HTERT RPE-1 (cell line): ENCODE results near the gene ING5.
"Not testable (repeated sequence)": the region's sequence is repeated elsewhere in the genome, so short reads cannot be mapped to it uniquely, and the experiment has no call there.

ENCODE experiments used
- in situ Hi-C: fragments of 300-500 bp; cut with MboI; formaldehyde crosslinking; loops from 4 replicates; pipeline ENCODE4 v1.14.3; 2020; ENCODE audit warnings: low sequenced_read_pairs

Gene ING5

DNA sequence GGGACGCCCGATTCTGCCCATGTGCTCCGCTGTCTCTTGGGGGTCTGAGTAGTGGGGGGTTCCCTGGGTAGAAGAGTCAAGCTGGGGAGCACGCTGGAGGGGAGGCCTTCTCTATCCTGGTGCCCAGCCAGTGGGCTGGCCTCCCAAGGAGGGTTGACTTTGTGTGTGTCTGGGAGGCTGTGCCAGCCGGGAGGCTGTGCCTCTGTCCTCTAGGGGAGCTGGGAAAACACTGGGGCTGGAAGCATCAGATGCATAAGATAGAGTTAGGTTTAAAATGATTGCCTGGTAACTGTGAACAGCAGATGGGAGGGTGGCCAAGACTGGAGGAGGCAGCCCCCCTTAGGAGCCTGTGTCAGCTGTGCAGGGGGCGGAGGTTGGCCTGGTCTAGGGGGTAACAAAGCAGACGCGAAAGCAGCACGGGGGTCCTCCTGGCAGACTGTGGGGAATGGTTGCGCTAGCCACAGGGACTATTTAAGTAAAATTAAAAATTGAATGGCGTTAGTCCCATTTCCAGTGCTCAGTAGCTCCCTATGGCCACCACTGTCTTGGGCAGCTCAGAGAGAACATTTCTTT, 1.3 kb downstream of the ING5 start:
- in situ Hi-C loops: no loop called here

DNA sequence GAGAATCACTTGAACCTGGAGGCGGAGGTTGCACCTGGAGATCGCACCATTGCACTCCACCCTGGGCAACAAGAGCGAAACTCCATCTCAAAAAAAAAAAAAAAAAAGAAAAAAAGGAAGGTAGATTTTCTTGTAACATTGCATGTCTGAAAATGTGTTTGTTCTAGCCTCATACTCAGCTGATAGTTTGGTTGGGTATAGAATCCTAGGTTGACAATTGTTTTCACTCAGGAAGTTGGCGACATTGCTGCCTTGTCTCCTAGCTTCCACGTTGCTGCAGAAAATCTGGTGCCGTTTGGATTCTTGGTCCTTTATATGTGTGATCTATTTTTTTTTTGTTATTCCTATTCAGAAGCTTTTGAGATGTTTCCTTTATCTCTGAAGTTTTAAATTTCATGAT, 4.7 kb downstream of the ING5 start:
- in situ Hi-C loops: no loop called here

DNA sequence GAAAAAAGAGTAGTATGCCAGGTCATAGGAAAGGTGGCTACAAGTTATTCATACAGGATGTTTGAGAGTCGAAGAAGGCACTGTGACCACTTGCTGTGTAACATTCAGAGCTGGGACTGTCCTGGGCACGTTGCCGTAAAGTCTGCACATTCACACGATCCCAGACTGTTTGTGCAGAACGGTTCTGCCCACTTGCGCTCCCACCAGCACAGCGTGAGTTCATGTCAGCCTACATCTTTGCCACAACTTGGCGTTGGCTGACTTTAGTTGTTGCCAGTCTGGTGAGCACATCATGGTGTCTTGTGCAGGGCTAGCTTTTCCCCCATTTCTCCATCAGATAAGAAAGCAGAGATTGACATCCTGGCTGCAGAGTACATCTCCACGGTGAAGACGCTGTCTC, 7.0 kb downstream of the ING5 start:
- in situ Hi-C loops: no loop called here

DNA sequence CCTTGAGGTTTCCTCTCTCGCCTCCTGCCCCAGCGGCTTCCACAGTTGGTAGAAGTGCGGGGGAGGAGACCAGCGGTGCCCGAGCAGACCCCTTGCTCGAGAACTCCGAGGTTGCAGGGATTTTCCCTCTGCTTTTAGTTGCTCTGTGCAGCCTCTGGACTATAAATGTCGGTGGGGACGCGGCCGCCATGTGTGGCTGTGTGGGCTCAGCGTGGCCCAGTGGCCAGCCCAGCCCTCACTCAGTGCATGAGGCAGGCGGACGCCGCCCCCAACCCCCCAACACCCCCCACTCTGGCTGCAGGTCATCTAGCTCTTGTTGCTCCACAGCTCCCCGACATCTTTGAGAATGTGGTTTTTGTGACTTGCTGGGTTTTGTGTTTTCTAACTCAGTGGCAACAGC, 17.3 kb downstream of the ING5 start:
- in situ Hi-C loops: no loop called here

DNA sequence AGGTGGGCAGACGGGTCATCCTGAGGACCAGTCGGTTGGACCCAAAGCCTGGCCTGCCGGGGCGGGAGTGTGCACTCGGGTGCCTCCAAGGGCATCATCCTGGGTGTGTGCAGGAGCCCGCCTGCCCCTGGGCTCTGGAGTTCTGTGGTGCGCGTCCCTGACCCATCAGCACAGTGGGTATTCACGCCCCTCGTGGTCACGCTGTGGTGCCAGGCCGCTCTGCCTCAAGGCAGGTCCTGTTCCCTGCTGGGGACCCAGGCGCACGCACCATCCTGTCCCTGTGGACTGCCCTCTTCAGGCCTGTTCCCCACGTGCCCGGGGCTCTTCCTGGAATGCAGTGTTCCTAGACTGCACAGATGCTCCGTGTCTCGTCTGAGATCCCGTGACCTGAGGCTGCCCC, 18.3 kb downstream of the ING5 start:
- in situ Hi-C loops: no loop called here

DNA sequence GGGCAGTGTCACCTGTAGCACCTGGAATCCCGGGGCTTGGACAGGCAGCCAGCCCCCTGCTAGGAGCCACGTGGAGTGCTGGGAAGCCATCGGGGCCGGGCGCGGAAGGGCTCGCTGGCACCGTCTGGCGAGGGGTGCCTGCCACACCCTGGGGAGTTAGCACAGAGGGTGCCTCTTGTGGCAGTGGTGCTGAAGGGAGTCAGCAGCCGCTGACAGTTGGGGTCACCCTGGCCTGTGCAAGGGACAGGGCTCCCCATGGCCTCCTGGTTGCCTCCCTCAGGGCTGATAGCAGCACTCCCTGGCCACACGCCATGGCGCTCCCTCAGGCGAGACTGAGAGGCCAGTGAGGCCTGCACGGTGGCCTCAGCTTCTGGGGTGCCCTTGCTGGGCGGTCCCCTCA, 18.7 kb downstream of the ING5 start:
- in situ Hi-C loops: no loop called here

DNA sequence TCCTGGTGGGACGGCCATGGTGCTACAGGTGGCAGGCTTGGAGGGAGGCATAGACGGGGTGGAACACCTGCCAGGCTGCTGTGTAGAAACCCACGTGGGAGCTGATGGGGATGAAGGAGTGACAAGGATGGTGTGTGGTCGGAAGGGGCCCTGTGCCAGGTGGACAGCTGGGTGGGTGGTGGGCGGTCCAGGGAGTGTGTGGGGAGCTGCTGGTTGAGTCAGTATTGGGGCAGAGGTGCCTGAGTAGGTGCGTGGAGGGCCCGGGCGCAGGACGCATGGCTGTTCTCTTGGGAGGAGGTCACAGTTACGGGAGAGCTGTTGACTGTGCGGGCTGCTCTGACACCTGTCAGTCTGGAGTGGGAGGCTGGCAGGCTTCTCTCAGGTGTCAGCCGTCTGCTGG, 20.0 kb downstream of the ING5 start:
- in situ Hi-C loops: no loop called here

DNA sequence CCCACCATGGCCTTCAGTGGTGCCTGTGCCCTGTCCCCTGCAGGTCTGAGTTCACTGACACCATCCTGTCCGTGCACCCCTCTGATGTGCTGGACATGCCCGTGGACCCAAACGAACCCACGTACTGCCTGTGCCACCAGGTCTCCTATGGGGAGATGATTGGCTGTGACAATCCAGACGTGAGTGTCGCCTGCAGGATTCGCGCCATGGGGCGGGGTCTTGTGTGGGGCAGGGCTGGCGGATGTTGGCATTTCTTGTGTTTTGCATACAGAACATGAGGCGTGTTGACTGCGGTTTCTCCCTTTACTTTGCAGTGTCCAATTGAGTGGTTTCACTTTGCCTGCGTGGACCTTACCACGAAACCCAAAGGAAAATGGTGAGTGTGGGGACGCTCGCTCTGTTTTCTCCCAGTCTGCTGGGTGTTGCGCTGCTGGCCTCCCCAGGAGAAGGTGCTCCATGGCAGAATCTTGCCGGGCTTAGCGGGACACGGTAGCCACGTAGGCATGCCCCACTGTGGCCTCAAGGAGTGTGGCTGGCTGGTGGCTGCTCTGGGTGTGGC, 21.1 kb downstream of the ING5 start:
- in situ Hi-C loops: no loop called here

DNA sequence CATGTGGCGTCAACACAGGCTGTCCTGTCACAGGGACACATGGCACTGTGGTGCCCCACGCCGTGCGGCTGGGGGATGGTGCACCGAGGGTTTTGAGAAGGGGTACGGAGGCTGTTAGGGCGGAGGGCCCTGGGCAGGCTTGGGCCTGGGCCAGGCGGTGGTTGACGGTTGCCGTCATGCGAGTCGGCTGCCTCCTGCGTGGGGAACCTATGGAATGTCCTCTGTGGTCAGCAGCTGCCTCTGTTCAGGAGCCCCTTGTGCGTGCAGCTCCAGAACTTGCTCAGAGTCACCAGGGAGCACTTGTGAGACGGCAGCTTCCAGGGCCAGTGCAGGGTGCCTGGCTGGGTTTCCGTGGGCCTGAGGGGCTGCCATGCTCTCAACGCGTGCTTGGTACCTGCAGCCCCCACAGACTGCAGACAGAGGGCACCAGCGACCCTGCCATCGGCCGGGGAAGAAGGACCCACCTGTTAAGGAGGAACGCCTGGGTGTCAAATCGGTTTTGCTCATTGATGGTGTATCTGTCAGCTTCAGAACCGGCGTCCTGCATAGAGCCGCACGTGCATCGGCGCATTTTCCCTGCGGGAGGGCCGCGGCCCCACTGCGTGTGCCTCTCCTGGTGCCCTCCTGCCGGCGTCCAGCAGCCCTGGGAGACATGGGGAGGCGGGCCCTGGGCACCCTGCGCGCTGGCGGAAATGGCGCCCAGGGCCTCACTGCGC, 22.6 kb downstream of the ING5 start:
- in situ Hi-C loops: no loop called here

DNA sequence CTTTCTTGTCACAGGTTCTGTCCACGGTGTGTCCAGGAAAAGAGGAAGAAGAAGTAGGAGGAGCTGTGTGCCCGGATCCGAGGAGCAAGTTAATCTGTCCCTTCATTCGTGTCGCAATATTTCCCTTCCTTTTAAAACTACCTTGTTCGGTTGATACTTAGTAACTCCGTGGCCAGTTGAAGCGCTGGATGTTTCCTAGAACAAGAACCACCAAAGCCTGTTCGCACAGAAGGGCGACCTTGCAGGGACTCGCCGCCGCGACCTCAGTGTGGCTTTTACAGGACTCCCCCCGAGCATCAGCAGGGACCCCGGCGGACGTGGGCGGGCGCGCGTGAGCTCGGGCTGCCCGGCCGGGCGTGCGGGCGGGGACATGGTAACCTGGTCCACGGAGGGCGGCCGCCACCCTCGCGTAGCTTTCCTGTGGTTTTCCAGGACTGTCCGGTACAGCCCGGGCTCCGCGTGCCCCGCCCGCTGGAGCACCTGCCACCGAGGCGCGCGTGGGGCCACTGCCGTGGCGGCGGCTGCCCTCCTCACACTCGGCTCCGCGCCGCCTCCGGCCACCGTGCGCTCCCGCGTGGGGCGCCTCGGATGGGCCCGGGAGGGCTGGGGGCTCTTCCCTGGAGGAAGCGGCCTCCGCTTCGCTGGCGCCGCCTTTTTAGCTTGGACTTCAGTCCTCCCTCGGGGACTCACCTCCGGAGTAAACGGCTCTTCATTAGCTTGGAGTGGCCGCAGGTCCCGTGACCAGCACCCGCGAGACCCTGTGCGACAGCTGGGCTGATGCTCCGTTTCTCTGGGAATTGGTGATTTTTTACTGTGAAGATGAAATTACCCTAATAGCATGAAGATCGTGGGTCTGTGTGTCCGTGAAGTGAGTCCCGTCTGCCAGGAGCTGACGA, 23.4 kb downstream of the ING5 start:
- in situ Hi-C loops: no loop called here

DNA sequence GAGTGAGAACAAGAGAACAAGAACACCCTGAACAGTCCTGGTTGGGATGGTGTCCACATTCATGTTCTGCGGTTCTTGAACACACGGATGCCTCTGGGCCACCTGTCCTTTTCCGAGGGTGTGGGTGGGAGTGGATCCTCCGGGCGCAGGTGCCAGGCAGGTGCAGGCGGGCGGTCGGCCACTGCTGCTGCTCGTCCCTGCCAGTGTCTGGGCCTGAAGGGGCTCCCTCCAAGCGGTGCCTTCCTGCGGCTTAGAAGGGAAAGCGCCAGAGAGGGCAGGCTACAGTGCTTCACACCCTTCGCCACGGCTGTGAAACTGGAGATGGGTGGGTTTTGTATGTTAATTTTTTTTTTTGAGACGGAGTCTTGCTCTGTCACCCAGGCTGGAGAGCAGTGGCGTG, 24.6 kb downstream of the ING5 start:
- in situ Hi-C loops: no loop called here

DNA sequence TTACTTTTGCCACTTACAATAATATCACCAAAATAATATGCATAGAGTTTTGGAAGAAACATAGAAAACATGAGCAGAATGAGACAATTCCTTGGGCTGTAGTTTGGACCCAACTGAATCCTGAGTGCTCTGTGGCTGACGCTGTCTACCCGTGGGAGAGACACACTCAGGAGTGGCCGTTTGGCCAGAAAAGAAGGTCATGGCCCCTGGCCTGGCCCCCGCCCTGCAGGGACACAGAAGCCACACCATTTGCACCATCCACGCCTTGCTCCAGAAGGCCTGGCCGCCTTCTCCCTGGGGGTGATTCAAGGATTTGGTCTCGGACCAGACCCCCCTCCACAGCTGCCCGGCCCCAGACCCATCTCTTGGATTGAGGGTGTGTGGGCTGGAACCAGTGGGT, 26.2 kb downstream of the ING5 start:
- in situ Hi-C loops: no loop called here

DNA sequence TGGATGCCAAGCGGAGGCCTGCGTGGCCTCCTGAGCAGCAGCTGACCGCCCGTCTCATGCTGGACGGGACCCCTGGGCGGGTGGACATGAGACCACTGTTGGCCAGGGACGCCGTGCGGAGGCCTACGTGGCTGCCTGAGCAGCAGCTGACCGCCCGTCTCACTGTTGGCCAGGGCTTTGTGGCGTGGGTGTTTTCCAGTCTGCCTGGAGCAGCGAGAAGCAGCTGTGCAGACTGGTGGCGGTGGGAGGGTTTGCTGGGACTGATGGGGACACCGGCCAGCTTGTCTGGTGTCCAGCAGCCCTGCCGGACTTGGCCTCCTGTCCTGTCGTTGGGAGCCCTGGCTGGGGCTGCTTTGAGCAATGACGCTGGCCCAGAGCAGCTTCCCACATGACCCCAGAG, 26.8 kb downstream of the ING5 start:
- in situ Hi-C loops: no loop called here

DNA sequence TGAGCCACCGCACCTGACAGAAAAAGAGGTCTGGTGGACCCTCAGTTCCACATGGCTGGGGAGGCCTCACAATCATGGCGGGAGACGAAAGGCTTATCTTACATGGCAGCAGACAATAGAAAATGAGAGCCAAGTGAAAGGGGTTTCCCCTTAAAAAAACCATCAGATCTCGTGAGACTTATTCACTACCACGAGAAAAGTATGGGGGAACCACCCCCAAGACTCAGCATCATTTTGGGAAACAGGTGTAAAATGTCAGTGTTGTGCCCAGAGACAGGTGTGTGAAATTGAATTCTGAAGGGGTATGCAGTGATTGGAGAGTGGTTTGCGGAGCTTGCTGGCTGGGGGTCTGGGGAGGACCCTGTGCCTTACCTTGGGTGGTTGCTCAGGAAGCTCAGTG, 28.0 kb downstream of the ING5 start:
- in situ Hi-C loops: no loop called here

DNA sequence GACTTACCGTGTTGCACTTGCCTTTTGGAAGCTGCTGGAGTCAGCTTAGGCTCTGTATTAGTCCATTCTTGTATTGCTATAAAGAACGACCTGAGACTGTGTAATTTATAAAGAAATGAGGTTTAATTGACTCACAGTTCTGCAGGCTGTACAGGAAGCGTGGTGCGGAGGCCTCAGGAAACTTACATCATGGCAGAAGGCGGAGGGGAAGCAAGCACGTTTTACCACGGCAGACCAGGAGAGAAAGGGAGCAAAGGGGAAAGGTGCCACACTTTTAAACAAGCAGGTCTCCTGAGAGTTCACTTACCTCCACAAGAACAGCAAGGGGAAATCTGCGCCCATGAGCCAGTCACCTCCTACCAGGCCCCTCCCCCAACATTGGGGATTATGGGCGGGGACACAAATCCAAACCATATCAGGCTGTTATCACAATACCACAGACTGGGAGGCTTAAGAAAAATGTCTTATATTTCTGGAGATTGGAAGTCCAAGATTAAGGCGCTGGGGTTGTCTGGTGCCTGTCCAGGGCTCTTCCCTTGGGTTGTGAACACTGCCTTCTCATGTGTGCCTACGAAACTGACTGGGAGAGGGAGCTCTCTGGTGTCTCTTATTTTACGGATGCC, 28.9 kb downstream of the ING5 start:
- in situ Hi-C loops: no loop called here

DNA sequence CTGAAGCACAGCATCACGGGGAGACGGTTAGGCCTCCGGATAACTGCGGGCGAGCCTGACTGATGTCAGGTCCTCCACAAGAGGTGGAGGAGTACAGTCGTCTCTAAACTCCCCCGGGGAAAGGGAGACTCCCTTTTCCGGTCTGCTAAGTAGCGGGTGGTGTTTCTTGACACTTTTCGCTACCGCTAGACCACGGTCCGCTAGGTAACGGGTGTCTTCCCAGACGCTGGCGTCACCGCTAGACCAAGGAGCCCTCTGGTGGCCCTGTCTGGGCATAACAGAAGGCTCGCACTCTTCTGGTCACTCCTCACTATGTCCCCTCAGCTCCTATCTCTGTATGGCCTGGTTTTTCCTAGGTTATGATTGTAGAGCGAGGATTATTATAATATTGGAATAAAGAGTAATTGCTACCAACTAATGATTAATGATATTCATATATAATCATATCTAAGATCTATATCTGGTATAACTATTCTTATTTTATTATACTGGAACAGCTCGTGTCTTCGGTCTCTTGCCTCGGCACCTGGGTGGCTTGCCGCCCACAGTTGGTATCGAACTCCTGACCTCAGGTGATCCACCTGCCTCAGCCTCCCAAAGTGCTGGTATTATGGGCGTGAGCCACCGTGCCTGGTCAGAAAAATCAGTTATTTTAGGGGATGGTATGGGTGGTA, 30.8 kb downstream of the ING5 start:
- in situ Hi-C loops: not testable (repeated sequence)

DNA sequence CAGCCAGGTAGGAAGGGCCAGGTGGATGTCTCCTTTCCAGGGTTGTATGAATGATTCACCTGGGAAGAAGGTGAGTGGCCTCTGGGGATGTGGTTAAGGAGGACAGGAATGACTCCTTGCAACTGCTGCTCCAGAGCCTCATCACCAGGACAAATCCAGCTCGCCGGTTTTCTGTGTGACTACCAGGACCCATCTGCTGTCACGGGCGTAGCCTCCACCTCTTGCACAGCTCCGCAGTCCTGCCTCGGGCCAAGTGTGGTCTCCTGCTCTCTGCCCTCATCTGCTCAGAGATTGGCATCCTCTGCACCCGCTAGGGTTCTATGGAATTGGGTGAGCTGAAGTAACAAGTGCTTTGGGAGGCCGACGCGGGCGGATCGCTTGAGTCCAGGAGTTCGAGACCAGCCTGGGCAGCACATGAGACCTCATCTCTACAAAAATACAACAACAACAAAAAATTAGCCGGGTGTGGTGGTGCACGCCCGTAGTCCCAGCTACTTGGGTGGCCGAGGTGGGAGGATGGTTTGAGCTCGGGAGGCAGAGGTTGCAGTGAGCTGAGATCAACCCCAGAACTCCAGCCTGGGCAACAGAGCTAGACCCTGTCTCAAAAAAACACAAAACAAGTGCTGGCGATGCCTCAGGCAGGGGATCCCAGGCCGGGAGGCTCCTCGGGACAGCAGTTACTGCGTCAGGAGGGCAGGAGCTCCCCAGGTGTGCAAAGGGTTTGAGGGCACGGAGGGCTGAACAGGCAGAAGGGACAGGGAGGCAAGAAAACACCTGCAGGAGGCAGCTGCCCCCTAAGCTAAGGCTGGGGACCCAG, 31.8 kb downstream of the ING5 start:
- in situ Hi-C loops: no loop called here

DNA sequence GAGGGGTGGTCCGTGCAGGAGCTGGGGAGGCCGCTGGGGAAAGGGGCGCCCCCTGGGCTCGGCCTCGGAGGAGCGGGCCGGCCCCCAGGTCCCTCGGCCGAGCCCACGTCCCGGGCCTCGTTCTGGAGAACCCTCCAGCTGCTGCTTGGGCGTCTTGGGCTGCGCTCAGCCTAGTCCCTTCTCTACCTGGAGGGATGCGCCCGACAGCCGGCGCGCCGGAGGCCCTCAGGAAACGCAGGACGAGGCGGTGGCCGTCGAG, 32.3 kb downstream of the ING5 start:
- in situ Hi-C loops: no loop called here

DNA sequence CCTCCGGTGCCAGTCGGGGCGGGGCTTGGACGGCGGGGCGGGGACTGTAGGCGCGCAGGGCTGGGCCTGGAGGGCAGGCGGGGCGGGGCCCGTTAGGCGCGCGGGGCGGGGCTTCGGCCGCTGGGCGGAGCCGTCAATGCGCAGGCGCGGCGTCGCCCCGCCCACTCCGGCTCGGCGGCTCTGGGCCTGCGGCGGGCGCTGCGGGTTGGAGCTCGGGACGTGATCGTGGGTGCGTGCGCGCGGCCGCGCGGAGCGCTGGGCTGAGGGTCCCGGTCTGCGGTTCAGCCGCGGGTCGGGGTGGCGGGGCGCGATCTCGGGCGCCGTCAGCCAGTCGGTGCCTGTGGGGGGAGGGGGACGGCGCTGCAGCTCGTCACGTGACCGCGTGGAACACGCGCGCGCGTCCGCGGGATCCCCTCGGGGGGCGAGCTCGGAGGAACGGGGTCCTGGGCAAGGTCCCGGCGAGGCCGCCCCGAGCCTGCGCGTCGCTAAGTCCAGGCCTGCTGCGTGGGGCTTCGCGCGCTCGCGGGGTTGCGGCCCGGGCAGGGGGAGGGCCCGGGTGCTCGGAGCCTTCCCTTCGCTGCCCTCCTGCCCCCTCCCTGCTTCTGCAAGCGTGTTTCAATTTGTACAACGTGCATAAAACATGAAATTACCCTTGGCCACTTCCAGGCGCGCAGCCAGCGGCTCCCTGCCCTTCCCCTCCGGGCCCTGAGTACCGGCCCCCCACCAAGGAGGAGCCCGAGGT, 32.8 kb downstream of the ING5 start, which contains the start of gene D2HGDH:
D2HGDH (plus strand) TSS at position 164 of the 742 bp plus-strand sequence. CDS start 595 bp downstream, outside the sequence.
- in situ Hi-C loops: no loop called here
